OCI-LY3 (cell line): ENCODE results near the gene RBM48.

ENCODE experiments used
- CTCF ChIP-seq: fragments of 200-600, 300-600 bp; sonication (generic); IDR thresholded peaks from 2 replicates; pipeline ENCODE4 v1.5.1; 2014; ENCODE audit warnings: antibody characterized with exemption, low read length, low read depth
- EZH2phosphoT487 ChIP-seq: fragments of 200-600 bp; shearing (Covaris generic); IDR thresholded peaks from 2 replicates; pipeline ENCODE4 v1.6.1; 2018; ENCODE audit warnings: antibody characterized with exemption, mixed run types, low read depth

- TF ChIP-seq CTCF: no peak
- no peak for TF ChIP-seq EZH2phosphoT487
These were observed 19.6 kb upstream of the RBM48 start for GRCh38 chr7:92508946-92509345.
